HEK293 (cell line): Measurements from ENCODE around the gene FXN.

ENCODE experiments used
- CTCF ChIA-PET: fragments of 350-600 bp; formaldehyde crosslinking; extraction: SDS; loops from one replicate; lab custom pipeline; 2021; ENCODE audit warnings: antibody characterized with exemption; lab: Yijun Ruan, JAX
- POLR2A ChIA-PET: fragments of 300-600 bp; formaldehyde crosslinking; extraction: SDS; loops from one replicate; lab custom pipeline; 2020; ENCODE audit warnings: antibody characterized with exemption, inconsistent platforms; lab: Yijun Ruan, JAX
- H3K27ac ChIP-seq: fragments of 200-500 bp; sonication (Bioruptor generic); 2 replicates; pipeline ENCODE4 v1.5.1; 2014; ENCODE audit warnings: low read depth, low read length, control low read depth, inconsistent platforms; ENCODE audit errors: extremely low read depth
- H3K36me3 ChIP-seq, 2 experiments: fragments of 200-500 bp in 1 of 2; sonication (Bioruptor generic) in 1 of 2; 1 replicate in 1 of 2; 2 replicates in 1 of 2; pipeline ENCODE4 v1.5.1; 2014 to 2017; ENCODE audit warnings: inconsistent platforms in 2 of 2, low read length in 2 of 2; ENCODE audit not compliant: control insufficient read depth in 2 of 2, insufficient read depth in 1 of 2
- H3K4me1 ChIP-seq: fragments of 200-500 bp; sonication (Bioruptor generic); 2 replicates; pipeline ENCODE4 v1.5.1; 2014; ENCODE audit warnings: mild to moderate bottlenecking, low read length, inconsistent platforms; ENCODE audit not compliant: control insufficient read depth, insufficient read depth
- H3K4me3 ChIP-seq: 2 replicates; pipeline ENCODE4 v1.5.1; 2011; ENCODE audit warnings: low read depth, mild to moderate bottlenecking, control low read depth, low read length, moderate library complexity
- H3K9me3 ChIP-seq: fragments of 200-500 bp; sonication (Bioruptor generic); 2 replicates; pipeline ENCODE4 v1.5.1; 2014; ENCODE audit warnings: low read depth, low read length, inconsistent platforms; ENCODE audit not compliant: control insufficient read depth, insufficient read depth
- CTCF ChIP-seq: fragments of 450-650 bp; formaldehyde crosslinking; IDR thresholded peaks from 2 replicates; pipeline ENCODE4 v1.5.1; 2016; ENCODE audit warnings: missing biosample characterization, missing genetic modification characterization
- FEZF1 ChIP-seq: fragments of 450-650 bp; formaldehyde crosslinking; IDR thresholded peaks from 2 replicates; pipeline ENCODE4 v1.5.1; 2016; ENCODE audit warnings: missing biosample characterization, missing genetic modification characterization
- GLI2 ChIP-seq: fragments of 450-650 bp; formaldehyde crosslinking; IDR thresholded peaks from 2 replicates; pipeline ENCODE4; 2017; ENCODE audit warnings: missing biosample characterization, missing genetic modification characterization, low read depth, borderline replicate concordance
- OSR2 ChIP-seq: fragments of 450-650 bp; formaldehyde crosslinking; IDR thresholded peaks from 2 replicates; pipeline ENCODE4 v1.5.1; 2016; ENCODE audit warnings: missing biosample characterization, missing genetic modification characterization
- SP2 ChIP-seq: fragments of 450-650 bp; formaldehyde crosslinking; IDR thresholded peaks from 2 replicates; pipeline ENCODE4 v1.5.1; 2016; ENCODE audit warnings: missing biosample characterization, missing genetic modification characterization
- TCF7L2 ChIP-seq: IDR thresholded peaks from 2 replicates; pipeline ENCODE4 v1.6.1; 2011; ENCODE audit warnings: low read depth, mild to moderate bottlenecking, inconsistent platforms, low read length, moderate library complexity, borderline replicate concordance
- TSHZ1 ChIP-seq: fragments of 450-650 bp; formaldehyde crosslinking; IDR thresholded peaks from 2 replicates; pipeline ENCODE4 v1.5.1; 2016; ENCODE audit warnings: missing biosample characterization, missing genetic modification characterization, borderline replicate concordance
- ZBTB49 ChIP-seq: fragments of 450-650 bp; formaldehyde crosslinking; IDR thresholded peaks from 2 replicates; pipeline ENCODE4 v1.5.1; 2016; ENCODE audit warnings: missing biosample characterization, missing genetic modification characterization, low read depth
- ZFP3 ChIP-seq: fragments of 450-650 bp; formaldehyde crosslinking; IDR thresholded peaks from 2 replicates; pipeline ENCODE4 v1.5.1; 2016; ENCODE audit warnings: low read depth, missing biosample characterization, missing genetic modification characterization
- ZIC2 ChIP-seq: fragments of 450-650 bp; formaldehyde crosslinking; IDR thresholded peaks from 2 replicates; pipeline ENCODE4 v1.5.1; 2016; ENCODE audit warnings: missing biosample characterization, missing genetic modification characterization
- ZNF133 ChIP-seq: fragments of 450-650 bp; formaldehyde crosslinking; IDR thresholded peaks from 2 replicates; pipeline ENCODE4 v1.5.1; 2016; ENCODE audit warnings: missing biosample characterization, missing genetic modification characterization
- ZNF138 ChIP-seq: fragments of 450-650 bp; formaldehyde crosslinking; IDR thresholded peaks from 2 replicates; pipeline ENCODE4 v1.5.1; 2016; ENCODE audit warnings: missing biosample characterization, missing genetic modification characterization, borderline replicate concordance
- ZNF146 ChIP-seq: fragments of 450-650 bp; formaldehyde crosslinking; IDR thresholded peaks from 2 replicates; pipeline ENCODE4 v1.5.1; 2016; ENCODE audit warnings: missing biosample characterization, missing genetic modification characterization
- ZNF24 ChIP-seq: fragments of 450-650 bp; formaldehyde crosslinking; IDR thresholded peaks from 2 replicates; pipeline ENCODE4 v1.5.1; 2016; ENCODE audit warnings: missing biosample characterization, missing genetic modification characterization
- ZNF324 ChIP-seq: fragments of 450-650 bp; formaldehyde crosslinking; IDR thresholded peaks from 2 replicates; pipeline ENCODE4 v1.5.1; 2016; ENCODE audit warnings: missing biosample characterization, missing genetic modification characterization
- ZNF335 ChIP-seq: fragments of 450-650 bp; formaldehyde crosslinking; conservative IDR thresholded peaks from 2 replicates; pipeline ENCODE4 v1.5.1; 2016; ENCODE audit warnings: missing biosample characterization, missing genetic modification characterization
- ZNF350 ChIP-seq: fragments of 450-650 bp; formaldehyde crosslinking; IDR thresholded peaks from 2 replicates; pipeline ENCODE4 v1.5.0; 2017; ENCODE audit warnings: missing biosample characterization, mild to moderate bottlenecking, missing genetic modification characterization
- ZNF394 ChIP-seq: fragments of 450-650 bp; formaldehyde crosslinking; IDR thresholded peaks from 2 replicates; pipeline ENCODE4 v1.5.1; 2016; ENCODE audit warnings: missing biosample characterization, missing genetic modification characterization, mild to moderate bottlenecking, moderate library complexity, borderline replicate concordance
- ZNF426 ChIP-seq: fragments of 450-650 bp; formaldehyde crosslinking; IDR thresholded peaks from 2 replicates; pipeline ENCODE4 v1.5.1; 2017; ENCODE audit warnings: missing biosample characterization, missing genetic modification characterization, mild to moderate bottlenecking, inconsistent platforms, moderate library complexity
- ZNF433 ChIP-seq: fragments of 450-650 bp; formaldehyde crosslinking; IDR thresholded peaks from 2 replicates; pipeline ENCODE4 v1.5.1; 2016; ENCODE audit warnings: missing biosample characterization, missing genetic modification characterization, low read depth
- ZNF473 ChIP-seq: fragments of 450-650 bp; formaldehyde crosslinking; IDR thresholded peaks from 2 replicates; pipeline ENCODE4 v1.5.1; 2017; ENCODE audit warnings: missing biosample characterization, missing genetic modification characterization
- ZNF548 ChIP-seq: fragments of 450-650 bp; formaldehyde crosslinking; IDR thresholded peaks from 2 replicates; pipeline ENCODE4 v1.5.1; 2016; ENCODE audit warnings: missing biosample characterization, missing genetic modification characterization
- ZNF555 ChIP-seq: fragments of 450-650 bp; formaldehyde crosslinking; conservative IDR thresholded peaks from 2 replicates; pipeline ENCODE4 v1.5.1; 2017; ENCODE audit warnings: missing biosample characterization, mild to moderate bottlenecking, missing genetic modification characterization, inconsistent platforms
- ZNF585B ChIP-seq: fragments of 450-650 bp; formaldehyde crosslinking; IDR thresholded peaks from 2 replicates; pipeline ENCODE4 v1.5.1; 2016; ENCODE audit warnings: missing biosample characterization, missing genetic modification characterization
- ZNF626 ChIP-seq: fragments of 450-650 bp; sonication (Bioruptor Pico); formaldehyde crosslinking; IDR thresholded peaks from 2 replicates; pipeline ENCODE4 v1.5.1; 2018; ENCODE audit warnings: missing biosample characterization, missing genetic modification characterization, inconsistent platforms
- ZNF629 ChIP-seq: fragments of 450-650 bp; formaldehyde crosslinking; IDR thresholded peaks from 2 replicates; pipeline ENCODE4 v1.5.1; 2017; ENCODE audit warnings: missing biosample characterization, missing genetic modification characterization
- ZNF677 ChIP-seq: fragments of 450-650 bp; IDR thresholded peaks from 2 replicates; pipeline ENCODE4 v1.5.0; 2018; ENCODE audit warnings: missing biosample characterization, mild to moderate bottlenecking, missing genetic modification characterization, moderate library complexity
- ZNF776 ChIP-seq: fragments of 450-650 bp; formaldehyde crosslinking; IDR thresholded peaks from 2 replicates; pipeline ENCODE4 v1.5.0; 2017; ENCODE audit warnings: missing biosample characterization, missing genetic modification characterization, borderline replicate concordance
- ZSCAN5A ChIP-seq: fragments of 450-650 bp; formaldehyde crosslinking; IDR thresholded peaks from 2 replicates; pipeline ENCODE4 v1.5.1; 2016; ENCODE audit warnings: missing biosample characterization, missing genetic modification characterization

Gene FXN

GRCh38 chr9:69054989-69055388, 19.4 kb downstream of the FXN start:
- TF ChIP-seq ZFP3 (tag by site-specific recombination): no peak
- TF ChIP-seq ZIC2 (tag by site-specific recombination): no peak
- no peak for TF ChIP-seq ZNF138 (tag by site-specific recombination)
- TF ChIP-seq ZNF626 (tag by site-specific recombination): no peak
- TF ChIP-seq TCF7L2: no peak
- TF ChIP-seq ZNF585B (tag by site-specific recombination): no peak
- no peak for TF ChIP-seq ZNF473
- TF ChIP-seq ZNF146 (tag by site-specific recombination): no peak
- no peak for TF ChIP-seq ZBTB49
- TF ChIP-seq FEZF1: no peak
- no peak for TF ChIP-seq GLI2 (tag by site-specific recombination)
- no peak for TF ChIP-seq SP2
- TF ChIP-seq ZNF426: no peak
- TF ChIP-seq ZNF335: no peak
- no peak for TF ChIP-seq OSR2 (tag by site-specific recombination)
- no peak for TF ChIP-seq ZNF677 (tag by site-specific recombination)
- TF ChIP-seq ZNF776 (tag by site-specific recombination): no peak
- no peaks in the 10 kb centered on the region for H3K9me3 ChIP-seq
- ChIA-PET POLR2A (no interaction called here), CTCF (interaction anchor here (0.6 to 13.2 kb wide), 14 partner anchors 11 to 774 kb away, joined by 3 to 209 read pairs (median 5); no protein-coding TSS in a partner anchor)
- no peaks in the 10 kb centered on the region for H3K4me1 ChIP-seq
- no peak overlapping the region for H3K27ac ChIP-seq
- H3K4me3 ChIP-seq: no peak overlapping the region
- H3K36me3 ChIP-seq: peaks cover 4 to 37% of the 10 kb centered on the region in 2 experiments; a peak in 2 of 3 replicates

- Histone ChIP-seq H3K4me3 (no peak overlapping the region), H3K9me3 (no peaks in the 10 kb centered on the region), H3K36me3 (peaks cover 4 to 45% of the 10 kb centered on the region in 2 experiments; a peak in 2 of 3 replicates), H3K27ac (no peak overlapping the region), H3K4me1 (no peaks in the 10 kb centered on the region)
- ChIA-PET POLR2A (no interaction called here), CTCF (interaction anchor here (0.5 to 13.2 kb wide), 7 partner anchors 9 to 857 kb away, joined by 3 to 209 read pairs (median 5); no protein-coding TSS in a partner anchor)
- no peak for TF ChIP-seq ZNF555 (tag by site-specific recombination)
- TF ChIP-seq ZNF24 (tag by site-specific recombination): no peak
- no peak for TF ChIP-seq ZNF324
- TF ChIP-seq ZNF548: no peak
- no peak for TF ChIP-seq TSHZ1 (tag by site-specific recombination)
- TF ChIP-seq ZSCAN5A (tag by site-specific recombination): no peak
- TF ChIP-seq ZNF394 (tag by site-specific recombination): no peak
- TF ChIP-seq ZNF629 (tag by site-specific recombination): no peak
- TF ChIP-seq ZNF433 (tag by site-specific recombination): no peak
- TF ChIP-seq ZNF350 (tag by site-specific recombination): no peak
- TF ChIP-seq ZNF133 (tag by site-specific recombination): no peak
- no peak for TF ChIP-seq CTCF
These were observed 20.8 kb downstream of the FXN start for GRCh38 chr9:69056191-69056815.
